GM12874 (cell line): ENCODE data around the gene LSM11.

Source experiments
- CTCF ChIP-seq: IDR thresholded peaks from 2 replicates; pipeline ENCODE4 v1.5.1; 2011; ENCODE audit warnings: low read depth, mild to moderate bottlenecking, control low read depth, low read length, moderate library complexity; ENCODE audit not compliant: insufficient read depth

The LSM11 gene

DNA sequence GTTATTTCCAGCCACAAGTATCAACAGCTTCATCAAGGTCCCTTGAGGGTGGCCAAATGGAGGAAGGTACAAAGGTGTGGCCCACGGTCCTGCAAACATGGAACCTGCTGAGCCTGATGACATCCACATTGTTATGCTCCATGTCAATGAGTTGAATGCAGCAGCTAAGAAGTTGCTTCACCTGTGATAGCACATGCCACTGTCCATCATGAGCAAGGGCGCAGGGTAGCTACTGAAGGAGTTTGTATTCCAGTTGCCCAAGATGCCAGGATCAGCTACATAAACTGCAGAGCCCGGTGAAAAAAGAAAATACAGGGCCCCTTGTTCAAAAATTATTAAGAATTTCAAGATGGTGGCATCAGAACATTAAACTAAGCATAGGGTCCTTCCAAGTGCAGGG, 24.2 kb downstream of the LSM11 start:
- TF ChIP-seq CTCF = no peak

DNA sequence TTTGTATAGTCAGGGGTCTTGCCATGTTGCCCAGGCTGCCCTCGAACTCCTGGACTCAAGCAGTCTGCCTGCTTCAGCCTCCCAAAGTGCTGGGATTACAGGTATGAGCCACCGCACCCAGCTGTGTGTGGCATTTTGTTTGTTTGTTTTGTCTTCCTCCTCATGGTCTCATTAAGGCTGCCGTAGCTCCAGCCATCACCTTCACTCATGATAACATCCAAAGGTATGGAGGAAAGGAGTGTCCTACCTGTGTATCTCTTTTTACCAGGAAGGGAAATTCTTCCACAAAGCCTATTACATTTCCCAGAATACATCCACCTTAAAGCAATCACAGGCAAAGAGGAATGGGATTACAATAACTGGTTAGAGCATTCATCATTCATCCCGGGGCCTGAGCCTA, 27.2 kb downstream of the LSM11 start:
- TF ChIP-seq CTCF = no peak

- TF ChIP-seq CTCF = no peak
Measured at GRCh38 chr5:157772127-157772526, 28.6 kb downstream of the LSM11 start.

- no peak for TF ChIP-seq CTCF
Measured at GRCh38 chr5:157778121-157778805, 34.8 kb downstream of the LSM11 start.

DNA sequence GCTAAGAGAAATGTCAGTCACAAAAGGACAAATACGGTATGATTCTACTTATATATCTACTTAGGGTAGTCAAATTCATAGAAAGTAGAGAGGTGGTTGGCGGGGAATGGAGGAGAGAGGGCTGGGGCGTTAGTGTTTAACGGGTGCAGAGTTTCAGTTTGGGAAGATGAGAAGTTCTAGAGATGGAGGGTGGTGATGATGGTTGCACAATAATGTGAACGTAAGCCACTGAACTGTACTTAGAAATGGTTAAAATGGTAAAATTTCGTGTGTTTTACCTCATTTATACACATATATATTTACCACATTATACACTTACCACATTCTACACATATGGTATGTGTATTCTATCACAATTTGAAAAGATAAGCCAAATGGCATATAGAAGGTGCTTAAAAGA, 35.7 kb downstream of the LSM11 start:
- no peak for TF ChIP-seq CTCF

DNA sequence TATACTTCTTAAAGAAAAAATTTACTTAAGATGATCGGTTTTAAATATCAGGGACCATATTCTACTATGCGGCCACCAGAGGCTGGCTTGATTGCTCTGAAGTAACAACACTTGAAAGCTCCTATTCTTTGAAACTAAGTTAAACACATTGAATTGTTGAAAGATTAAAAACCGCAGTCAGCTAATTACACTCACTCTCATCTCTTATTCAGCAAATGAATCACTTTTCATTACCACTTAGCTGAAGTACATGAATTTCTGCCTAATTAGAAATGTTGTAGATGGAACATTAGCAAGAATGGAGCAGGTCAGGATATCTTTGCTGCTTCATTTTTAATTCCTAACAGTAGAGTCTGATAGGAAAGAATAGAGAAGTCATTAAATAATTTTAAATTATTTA, 42.3 kb downstream of the LSM11 start:
- no peak for TF ChIP-seq CTCF

DNA sequence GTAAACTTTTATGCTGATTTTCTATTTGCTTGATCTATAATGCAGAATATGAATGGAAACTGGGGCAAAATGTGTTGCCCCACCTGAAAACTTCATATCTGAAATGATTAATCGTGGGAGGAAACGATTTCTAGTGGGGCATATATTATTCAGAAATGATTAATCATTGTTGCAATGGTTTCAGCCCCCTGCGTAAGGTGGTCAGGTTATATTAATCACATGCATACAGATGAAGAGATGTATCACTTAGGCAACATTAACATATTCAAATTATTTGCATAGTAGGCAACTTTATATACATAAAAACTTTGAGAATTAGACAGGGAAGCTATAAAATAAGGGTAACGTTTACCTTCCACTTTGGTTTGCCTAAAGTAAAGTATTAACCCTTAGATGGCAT, 49.8 kb downstream of the LSM11 start:
- TF ChIP-seq CTCF = no peak

DNA sequence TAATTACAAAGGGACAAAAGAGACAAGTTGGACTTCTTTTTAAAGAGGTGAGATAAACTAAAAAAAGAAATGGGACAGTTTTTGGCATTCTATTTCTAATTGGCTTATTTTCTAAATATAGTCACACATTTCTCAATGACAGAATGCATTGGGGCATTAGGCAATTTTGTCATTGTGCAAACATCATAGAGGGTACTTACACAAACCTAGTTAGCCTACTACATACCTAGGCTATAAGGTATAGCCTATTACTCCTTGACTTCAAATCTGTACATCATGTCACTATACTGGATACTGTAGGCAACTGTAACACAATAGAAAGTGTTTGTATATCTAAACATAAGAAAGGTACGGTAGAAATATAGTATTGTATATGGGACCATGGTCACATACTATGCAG, 56.1 kb downstream of the LSM11 start:
- TF ChIP-seq CTCF = no peak
